Calu3 (cell line): ENCODE data around the gene CRTC1. TPM values are rescaled to one million over a fixed set of nuclear protein-coding genes. Genes with fewer than 3 reads are reported as not detected.

Experiments
- BruUV-seq: library from RNA; stranded (reverse); fragments of 400-500 nt; replicated peaks from 2 replicates; lab custom pipeline; 2021; lab: Mats Ljungman, UMichigan
- CTCF ChIA-PET: fragments of 300-600 bp; sonication (Branson Sonifier 250); formaldehyde crosslinking; loops from one replicate; lab custom pipeline; 2022; ENCODE audit warnings: antibody characterized with exemption; lab: Charles Lee
- DNase-seq: peaks from one replicate; pipeline ENCODE4 v3.0.0; 2022
- H3K27ac Mint-ChIP-seq: one replicate; pipeline ENCODE4 v1.8.0; 2022; ENCODE audit warnings: mixed read lengths; ENCODE audit not compliant: unreplicated experiment
- H3K27me3 Mint-ChIP-seq: one replicate; pipeline ENCODE4 v1.8.0; 2022; ENCODE audit warnings: mixed read lengths; ENCODE audit not compliant: unreplicated experiment
- H3K36me3 Mint-ChIP-seq: one replicate; pipeline ENCODE4 v1.8.0; 2022; ENCODE audit warnings: mild to moderate bottlenecking, moderate library complexity, mixed read lengths; ENCODE audit not compliant: insufficient read depth, unreplicated experiment
- H3K4me1 Mint-ChIP-seq: one replicate; pipeline ENCODE4 v1.8.0; 2022; ENCODE audit warnings: mild to moderate bottlenecking, low read depth, mixed read lengths; ENCODE audit not compliant: unreplicated experiment
- H3K4me3 Mint-ChIP-seq: one replicate; pipeline ENCODE4 v1.8.0; 2022; ENCODE audit warnings: mild to moderate bottlenecking, low read depth, moderate library complexity, mixed read lengths; ENCODE audit not compliant: unreplicated experiment
- H3K9me3 Mint-ChIP-seq: one replicate; pipeline ENCODE4 v1.8.0; 2022; ENCODE audit warnings: low read depth, mixed read lengths; ENCODE audit not compliant: unreplicated experiment
- intact Hi-C: fragments of 100-400 bp; cut with micrococcal nuclease; formaldehyde crosslinking; loops from one replicate; pipeline ENCODE4 v1.10.0; 2022; ENCODE audit not compliant: unreplicated experiment
- total RNA-seq: library from RNA; stranded (reverse); gene quantifications from 2 replicates; pipeline ENCODE4 v1.2.3, GENCODE V29; 2022
- TF ChIP-seq, protein P1 (sequence below): fragments of 200-600 bp; IDR thresholded peaks from one replicate; pipeline ENCODE4 v1.8.0; 2022; ENCODE audit warnings: antibody characterized with exemption; ENCODE audit not compliant: unreplicated experiment

CRTC1 gene
- total RNA-seq, 1 experiment from 2014 or later: 8.5 TPM

DNA sequence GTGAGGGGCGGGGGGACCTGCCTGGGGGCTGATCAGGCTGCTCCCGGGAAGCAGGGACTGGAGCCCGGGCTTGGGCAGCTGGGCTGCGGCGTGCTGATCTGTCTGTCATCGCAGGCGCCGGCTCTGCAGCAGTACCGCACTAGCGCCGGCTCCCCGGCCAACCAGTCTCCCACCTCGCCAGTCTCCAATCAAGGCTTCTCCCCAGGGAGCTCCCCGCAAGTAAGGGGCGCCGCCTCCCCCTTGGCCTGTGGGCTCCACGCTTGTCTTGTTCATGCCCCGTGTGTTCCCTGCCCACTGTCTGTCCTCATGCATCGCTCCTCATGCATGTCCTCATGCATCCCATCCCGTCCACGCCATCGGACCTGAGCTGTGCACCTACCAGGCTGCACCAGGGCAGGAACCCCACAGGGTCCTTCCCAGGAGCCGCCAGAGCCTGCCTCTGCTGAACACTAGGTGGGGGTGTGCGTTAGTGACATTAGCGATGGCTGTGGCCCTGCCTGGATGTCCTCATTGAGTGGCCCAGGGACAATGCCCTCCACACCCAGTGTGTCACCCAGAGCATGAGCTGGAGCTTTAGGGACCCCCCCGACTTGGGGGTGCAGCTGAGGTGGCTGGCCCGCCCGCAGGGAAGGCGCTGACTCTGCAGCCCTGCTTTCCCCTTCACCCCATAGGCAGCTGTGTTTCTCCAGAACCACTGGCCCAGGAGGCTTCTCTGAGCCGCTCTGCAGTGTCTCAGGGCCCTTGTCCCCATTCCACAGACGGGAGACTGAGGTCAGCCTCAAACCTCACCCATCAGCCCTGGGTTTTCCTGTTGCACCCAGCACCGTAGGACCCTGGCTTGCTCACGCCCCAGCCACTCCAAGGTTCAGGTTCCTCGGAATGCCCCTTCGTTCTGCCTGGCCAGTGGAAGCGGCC lies 88.1 kb downstream of the CRTC1 start:
- H3K27me3 Mint-ChIP-seq: no peaks in the 10 kb centered on the region
- TF ChIP-seq, protein P1, sequence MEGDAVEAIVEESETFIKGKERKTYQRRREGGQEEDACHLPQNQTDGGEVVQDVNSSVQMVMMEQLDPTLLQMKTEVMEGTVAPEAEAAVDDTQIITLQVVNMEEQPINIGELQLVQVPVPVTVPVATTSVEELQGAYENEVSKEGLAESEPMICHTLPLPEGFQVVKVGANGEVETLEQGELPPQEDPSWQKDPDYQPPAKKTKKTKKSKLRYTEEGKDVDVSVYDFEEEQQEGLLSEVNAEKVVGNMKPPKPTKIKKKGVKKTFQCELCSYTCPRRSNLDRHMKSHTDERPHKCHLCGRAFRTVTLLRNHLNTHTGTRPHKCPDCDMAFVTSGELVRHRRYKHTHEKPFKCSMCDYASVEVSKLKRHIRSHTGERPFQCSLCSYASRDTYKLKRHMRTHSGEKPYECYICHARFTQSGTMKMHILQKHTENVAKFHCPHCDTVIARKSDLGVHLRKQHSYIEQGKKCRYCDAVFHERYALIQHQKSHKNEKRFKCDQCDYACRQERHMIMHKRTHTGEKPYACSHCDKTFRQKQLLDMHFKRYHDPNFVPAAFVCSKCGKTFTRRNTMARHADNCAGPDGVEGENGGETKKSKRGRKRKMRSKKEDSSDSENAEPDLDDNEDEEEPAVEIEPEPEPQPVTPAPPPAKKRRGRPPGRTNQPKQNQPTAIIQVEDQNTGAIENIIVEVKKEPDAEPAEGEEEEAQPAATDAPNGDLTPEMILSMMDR: no peak
- BruUV-seq: no TSS peak
- intact Hi-C loops: no loop called here
- H3K27ac Mint-ChIP-seq: no peak overlapping the region
- no peaks in the 10 kb centered on the region for H3K4me1 Mint-ChIP-seq
- DNase-seq: no peak
- CTCF ChIA-PET: no interaction called here
- peaks cover 5% of the 10 kb centered on the region for H3K36me3 Mint-ChIP-seq
- no peaks in the 10 kb centered on the region for H3K9me3 Mint-ChIP-seq
- H3K4me3 Mint-ChIP-seq: no peak overlapping the region

- Mint-ChIP-seq H3K4me3 (no peak overlapping the region), H3K9me3 (no peaks in the 10 kb centered on the region), H3K4me1 (no peaks in the 10 kb centered on the region), H3K36me3 (peaks cover 5% of the 10 kb centered on the region), H3K27ac (no peak overlapping the region), H3K27me3 (no peaks in the 10 kb centered on the region)
- intact Hi-C loops: no loop called here
- CTCF ChIA-PET: no interaction called here
- TF ChIP-seq, protein P1: no peak
- BruUV-seq: no TSS peak
- no peak for DNase-seq
These were observed 89.4 kb downstream of the CRTC1 start for GRCh38 chr19:18772620-18773587.

DNA sequence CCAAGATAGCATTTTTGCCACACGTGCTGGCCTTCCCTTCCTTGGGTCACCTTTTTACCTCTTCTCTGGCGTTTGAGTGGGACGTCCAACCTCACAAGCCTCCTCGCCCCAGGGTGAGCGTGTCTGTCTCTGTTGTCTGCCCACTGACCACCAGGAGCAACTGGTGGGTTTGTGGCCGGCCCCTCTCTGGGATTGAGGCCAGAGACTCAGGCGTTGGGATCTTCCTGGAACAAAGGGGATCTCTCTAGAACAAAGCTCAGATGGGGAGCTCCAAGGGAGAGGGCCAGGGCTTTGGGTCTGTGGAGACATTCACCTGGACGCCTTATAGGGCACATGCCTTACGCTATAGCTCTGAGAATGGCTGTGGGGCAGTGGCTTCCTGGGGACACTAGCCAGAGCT lies 90.2 kb downstream of the CRTC1 start:
- intact Hi-C loops: no loop called here
- BruUV-seq: no TSS peak
- TF ChIP-seq, protein P1: no peak
- no peaks in the 10 kb centered on the region for H3K9me3 Mint-ChIP-seq
- no peaks in the 10 kb centered on the region for H3K27me3 Mint-ChIP-seq
- peaks cover 5% of the 10 kb centered on the region for H3K36me3 Mint-ChIP-seq
- H3K27ac Mint-ChIP-seq: no peak overlapping the region
- H3K4me3 Mint-ChIP-seq: no peak overlapping the region
- CTCF ChIA-PET: no interaction called here
- no peaks in the 10 kb centered on the region for H3K4me1 Mint-ChIP-seq
- no peak for DNase-seq

GRCh38 chr19:18774107-18774506 lies 90.6 kb downstream of the CRTC1 start:
- H3K27ac Mint-ChIP-seq: no peak overlapping the region
- no peaks in the 10 kb centered on the region for H3K9me3 Mint-ChIP-seq
- BruUV-seq: no TSS peak
- no peaks in the 10 kb centered on the region for H3K4me1 Mint-ChIP-seq
- no peak for DNase-seq
- CTCF ChIA-PET: no interaction called here
- no peak overlapping the region for H3K4me3 Mint-ChIP-seq
- peaks cover 5% of the 10 kb centered on the region for H3K36me3 Mint-ChIP-seq
- intact Hi-C loops: no loop called here
- TF ChIP-seq, protein P1: no peak
- no peaks in the 10 kb centered on the region for H3K27me3 Mint-ChIP-seq
